HepG2 (cell line): ENCODE data around the gene CXXC5. TPM values are rescaled to one million over a fixed set of nuclear protein-coding genes. Genes with fewer than 3 reads are reported as not detected.

Experiments
- CBX5 ChIP-seq: sonication (generic); formaldehyde crosslinking; IDR thresholded peaks from 2 replicates; pipeline ENCODE4 v1.4.0; 2020; ENCODE audit warnings: missing genetic modification reagents, borderline replicate concordance
- DPF2 ChIP-seq: sonication (generic); formaldehyde crosslinking; IDR thresholded peaks from 2 replicates; pipeline ENCODE4 v1.4.0; 2020; ENCODE audit warnings: mild to moderate bottlenecking, low read depth, missing genetic modification reagents, borderline replicate concordance
- EED ChIP-seq: sonication (generic); formaldehyde crosslinking; IDR thresholded peaks from 2 replicates; pipeline ENCODE4 v1.5.0; 2020; ENCODE audit warnings: mild to moderate bottlenecking, missing genetic modification reagents
- FOXC1 ChIP-seq: sonication (generic); formaldehyde crosslinking; IDR thresholded peaks from 2 replicates; pipeline ENCODE4 v1.8.0; 2022; ENCODE audit warnings: mild to moderate bottlenecking, missing genetic modification reagents, borderline replicate concordance
- FOXM1 ChIP-seq: sonication (generic); formaldehyde crosslinking; IDR thresholded peaks from 2 replicates; pipeline ENCODE4 v1.5.0; 2020; ENCODE audit warnings: missing genetic modification reagents
- HNF4G ChIP-seq, 2 experiments: sonication (generic) in 1 of 2; formaldehyde crosslinking in 1 of 2; IDR thresholded peaks; 2 replicates each; pipeline versions ENCODE4 v1.4.0 to v1.6.1; 2011 to 2020; ENCODE audit warnings: borderline replicate concordance in 2 of 2, low read depth in 2 of 2, mild to moderate bottlenecking in 2 of 2, low read length in 1 of 2, missing genetic modification reagents in 1 of 2, moderate library complexity in 1 of 2
- ISX ChIP-seq: sonication (generic); formaldehyde crosslinking; conservative IDR thresholded peaks from 2 replicates; pipeline ENCODE4 v1.5.0; 2020; ENCODE audit warnings: missing genetic modification reagents
- KLF15 ChIP-seq: sonication (generic); formaldehyde crosslinking; IDR thresholded peaks from 2 replicates; pipeline ENCODE4 v1.8.1; 2023; ENCODE audit warnings: borderline replicate concordance, mild to moderate bottlenecking, inconsistent platforms, missing genetic modification reagents, mixed read lengths
- MEIS2 ChIP-seq: sonication (generic); formaldehyde crosslinking; IDR thresholded peaks from 2 replicates; pipeline ENCODE4 v1.9.0; 2021; ENCODE audit warnings: mild to moderate bottlenecking, missing genetic modification reagents
- MYC ChIP-seq: sonication (generic); formaldehyde crosslinking; IDR thresholded peaks from 2 replicates; pipeline ENCODE4 v1.9.0; 2021; ENCODE audit warnings: missing genetic modification reagents, borderline replicate concordance
- NCOA5 ChIP-seq: sonication (generic); formaldehyde crosslinking; IDR thresholded peaks from 2 replicates; pipeline ENCODE4 v1.4.0; 2020; ENCODE audit warnings: missing genetic modification reagents
- NCOR1 ChIP-seq: fragments of 200-600 bp; sonication (generic); IDR thresholded peaks from 2 replicates; pipeline ENCODE4 v1.7.0; 2017; ENCODE audit warnings: antibody characterized with exemption, low read length, borderline replicate concordance
- SRSF4 ChIP-seq: fragments of 200-400 bp; formaldehyde crosslinking; IDR thresholded peaks from one replicate; pipeline ENCODE4 v1.6.1; 2018; ENCODE audit warnings: mild to moderate bottlenecking, low read depth, low read length, moderate library complexity; ENCODE audit not compliant: poor library complexity, severe bottlenecking
- TSC22D2 ChIP-seq: sonication (generic); formaldehyde crosslinking; IDR thresholded peaks from 2 replicates; pipeline ENCODE4 v1.5.1; 2020; ENCODE audit warnings: missing genetic modification reagents, mild to moderate bottlenecking, borderline replicate concordance
- ZNF354B ChIP-seq: sonication (generic); formaldehyde crosslinking; IDR thresholded peaks from 2 replicates; pipeline ENCODE4 v1.8.0; 2022; ENCODE audit warnings: mild to moderate bottlenecking, missing genetic modification reagents
- ZNF777 ChIP-seq: sonication (generic); formaldehyde crosslinking; IDR thresholded peaks from 2 replicates; pipeline ENCODE4 v1.4.0; 2020; ENCODE audit warnings: missing genetic modification reagents
- ZNF781 ChIP-seq: sonication (generic); formaldehyde crosslinking; IDR thresholded peaks from 2 replicates; pipeline ENCODE4 v1.5.1; 2020; ENCODE audit warnings: borderline replicate concordance, mild to moderate bottlenecking, missing genetic modification reagents; ENCODE audit errors: not compliant biosample characterization
- polyA plus RNA-seq, 8 experiments: library from polyadenylated mRNA; depleted of rRNA in 3 of 8; stranded (reverse) in 7 of 8; unstranded in 1 of 8; fragments of >200 nt; fragmentation: Illumina TruSeq in 4 of 8; extraction: Trizol in 4 of 8; gene quantifications; 2 replicates each; pipeline versions ENCODE4 v1.2.1 to v1.2.3, GENCODE V29; 2011 to 2016; ENCODE audit warnings: low read depth in 4 of 8, missing spikeins in 1 of 8, mixed read lengths in 1 of 8; ENCODE audit not compliant: insufficient read depth in 1 of 8
- total RNA-seq, 5 experiments: library from RNA; depleted of rRNA; stranded (reverse); fragments of >200 nt; fragmentation: Illumina TruSeq; extraction: Trizol; gene quantifications; 2 replicates each; pipeline ENCODE4 v1.2.3, GENCODE V29; 2016; ENCODE audit warnings: low read depth in 1 of 5
- TF ChIP-seq, protein P1 (sequence below): sonication (generic); formaldehyde crosslinking; IDR thresholded peaks from 2 replicates; pipeline ENCODE4 v1.4.0; 2020; ENCODE audit warnings: missing genetic modification reagents, borderline replicate concordance
- TF ChIP-seq, protein P2 (sequence below): sonication (generic); formaldehyde crosslinking; IDR thresholded peaks from 2 replicates; pipeline ENCODE4 v1.8.0; 2022; ENCODE audit warnings: missing genetic modification reagents, mild to moderate bottlenecking, borderline replicate concordance
- TF ChIP-seq, protein P3 (sequence below): sonication (generic); formaldehyde crosslinking; IDR thresholded peaks from 2 replicates; pipeline ENCODE4 v1.5.0; 2020; ENCODE audit warnings: mild to moderate bottlenecking, missing genetic modification reagents, moderate library complexity
- TF ChIP-seq, protein P4 (sequence below): sonication (generic); formaldehyde crosslinking; IDR thresholded peaks from 2 replicates; pipeline ENCODE4 v1.5.0; 2020; ENCODE audit warnings: mild to moderate bottlenecking, missing genetic modification reagents

Gene CXXC5
- total and polyA plus RNA-seq, 2 of the 13 experiments (the other 11 are each of a cell fraction or from before 2014, with no cell fraction given) = 32.3 to 33.0 TPM

DNA sequence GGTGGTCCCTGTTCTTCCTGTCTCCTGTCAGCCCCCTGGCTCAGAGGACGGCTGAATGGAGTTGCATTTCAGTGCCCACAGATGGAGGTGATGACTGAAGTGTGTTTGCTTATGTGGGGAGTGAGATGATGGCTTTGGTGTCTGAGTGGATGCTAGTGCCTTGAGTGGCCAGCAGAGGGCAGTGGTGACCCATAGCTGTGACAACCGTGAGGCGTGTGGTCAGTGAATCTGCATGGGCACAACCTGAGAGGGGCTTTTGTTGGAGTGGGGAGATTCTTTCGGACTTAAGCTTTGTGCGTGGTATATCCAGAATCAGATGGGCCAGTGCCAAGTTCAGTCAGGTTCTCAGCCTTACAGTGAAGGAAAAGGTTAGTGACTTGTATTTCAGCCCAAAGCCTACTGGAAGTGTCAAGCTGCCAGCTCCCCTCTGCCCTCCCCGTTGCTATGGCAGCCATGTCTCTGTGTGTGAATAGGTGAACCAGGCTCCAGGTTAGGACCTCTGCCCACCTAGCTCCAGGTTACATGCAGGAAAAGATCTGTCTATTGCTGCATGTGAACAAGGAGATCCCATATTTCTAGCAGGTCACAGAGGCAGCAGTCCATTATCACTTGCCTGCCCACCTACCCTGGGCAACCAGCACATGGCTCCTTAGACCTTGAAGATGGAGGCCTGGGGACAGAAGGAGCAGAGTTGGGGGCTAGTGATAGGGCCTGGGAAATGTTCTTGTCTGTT is 14.7 kb upstream of the CXXC5 start (continued):
- TF ChIP-seq NCOR1 (no peak), MYC (peak; percentile 34; the same call in 1 of the 2 replicates), KLF15 (CRISPR knock-in tag) (no peak), NCOA5 (CRISPR knock-in tag) (no peak), ISX (CRISPR knock-in tag) (no peak), DPF2 (CRISPR knock-in tag) (no peak), HNF4G (IDR thresholded peaks at IDR 0.05; ENCODE audit: borderline replicate concordance, low read depth, low read length) (no peak), HNF4G (CRISPR knock-in tag; IDR thresholded peaks at IDR 0.05; ENCODE audit: borderline replicate concordance, low read depth) (no peak), TSC22D2 (CRISPR knock-in tag) (no peak), ZNF354B (CRISPR knock-in tag) (no peak), FOXM1 (CRISPR knock-in tag) (no peak), CBX5 (CRISPR knock-in tag) (peak; percentile 73; the same call in 1 of the 2 replicates), ZNF777 (CRISPR knock-in tag) (peak; percentile 48; the same call in 1 of the 2 replicates), ZNF781 (CRISPR knock-in tag) (no peak), EED (CRISPR knock-in tag) (no peak), SRSF4 (no peak), FOXC1 (no peak), MEIS2 (CRISPR knock-in tag) (peak; percentile 39; the same call in 1 of the 2 replicates)
- TF ChIP-seq, protein P1, sequence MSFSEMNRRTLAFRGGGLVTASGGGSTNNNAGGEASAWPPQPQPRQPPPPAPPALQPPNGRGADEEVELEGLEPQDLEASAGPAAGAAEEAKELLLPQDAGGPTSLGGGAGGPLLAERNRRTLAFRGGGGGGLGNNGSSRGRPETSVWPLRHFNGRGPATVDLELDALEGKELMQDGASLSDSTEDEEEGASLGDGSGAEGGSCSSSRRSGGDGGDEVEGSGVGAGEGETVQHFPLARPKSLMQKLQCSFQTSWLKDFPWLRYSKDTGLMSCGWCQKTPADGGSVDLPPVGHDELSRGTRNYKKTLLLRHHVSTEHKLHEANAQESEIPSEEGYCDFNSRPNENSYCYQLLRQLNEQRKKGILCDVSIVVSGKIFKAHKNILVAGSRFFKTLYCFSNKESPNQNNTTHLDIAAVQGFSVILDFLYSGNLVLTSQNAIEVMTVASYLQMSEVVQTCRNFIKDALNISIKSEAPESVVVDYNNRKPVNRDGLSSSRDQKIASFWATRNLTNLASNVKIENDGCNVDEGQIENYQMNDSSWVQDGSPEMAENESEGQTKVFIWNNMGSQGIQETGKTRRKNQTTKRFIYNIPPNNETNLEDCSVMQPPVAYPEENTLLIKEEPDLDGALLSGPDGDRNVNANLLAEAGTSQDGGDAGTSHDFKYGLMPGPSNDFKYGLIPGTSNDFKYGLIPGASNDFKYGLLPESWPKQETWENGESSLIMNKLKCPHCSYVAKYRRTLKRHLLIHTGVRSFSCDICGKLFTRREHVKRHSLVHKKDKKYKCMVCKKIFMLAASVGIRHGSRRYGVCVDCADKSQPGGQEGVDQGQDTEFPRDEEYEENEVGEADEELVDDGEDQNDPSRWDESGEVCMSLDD = no peak
- TF ChIP-seq, protein P2, sequence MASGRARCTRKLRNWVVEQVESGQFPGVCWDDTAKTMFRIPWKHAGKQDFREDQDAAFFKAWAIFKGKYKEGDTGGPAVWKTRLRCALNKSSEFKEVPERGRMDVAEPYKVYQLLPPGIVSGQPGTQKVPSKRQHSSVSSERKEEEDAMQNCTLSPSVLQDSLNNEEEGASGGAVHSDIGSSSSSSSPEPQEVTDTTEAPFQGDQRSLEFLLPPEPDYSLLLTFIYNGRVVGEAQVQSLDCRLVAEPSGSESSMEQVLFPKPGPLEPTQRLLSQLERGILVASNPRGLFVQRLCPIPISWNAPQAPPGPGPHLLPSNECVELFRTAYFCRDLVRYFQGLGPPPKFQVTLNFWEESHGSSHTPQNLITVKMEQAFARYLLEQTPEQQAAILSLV (CRISPR knock-in tag) = no peak
- TF ChIP-seq, protein P3, sequence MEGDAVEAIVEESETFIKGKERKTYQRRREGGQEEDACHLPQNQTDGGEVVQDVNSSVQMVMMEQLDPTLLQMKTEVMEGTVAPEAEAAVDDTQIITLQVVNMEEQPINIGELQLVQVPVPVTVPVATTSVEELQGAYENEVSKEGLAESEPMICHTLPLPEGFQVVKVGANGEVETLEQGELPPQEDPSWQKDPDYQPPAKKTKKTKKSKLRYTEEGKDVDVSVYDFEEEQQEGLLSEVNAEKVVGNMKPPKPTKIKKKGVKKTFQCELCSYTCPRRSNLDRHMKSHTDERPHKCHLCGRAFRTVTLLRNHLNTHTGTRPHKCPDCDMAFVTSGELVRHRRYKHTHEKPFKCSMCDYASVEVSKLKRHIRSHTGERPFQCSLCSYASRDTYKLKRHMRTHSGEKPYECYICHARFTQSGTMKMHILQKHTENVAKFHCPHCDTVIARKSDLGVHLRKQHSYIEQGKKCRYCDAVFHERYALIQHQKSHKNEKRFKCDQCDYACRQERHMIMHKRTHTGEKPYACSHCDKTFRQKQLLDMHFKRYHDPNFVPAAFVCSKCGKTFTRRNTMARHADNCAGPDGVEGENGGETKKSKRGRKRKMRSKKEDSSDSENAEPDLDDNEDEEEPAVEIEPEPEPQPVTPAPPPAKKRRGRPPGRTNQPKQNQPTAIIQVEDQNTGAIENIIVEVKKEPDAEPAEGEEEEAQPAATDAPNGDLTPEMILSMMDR (CRISPR knock-in tag) = peak; percentile 97
- TF ChIP-seq, protein P4, sequence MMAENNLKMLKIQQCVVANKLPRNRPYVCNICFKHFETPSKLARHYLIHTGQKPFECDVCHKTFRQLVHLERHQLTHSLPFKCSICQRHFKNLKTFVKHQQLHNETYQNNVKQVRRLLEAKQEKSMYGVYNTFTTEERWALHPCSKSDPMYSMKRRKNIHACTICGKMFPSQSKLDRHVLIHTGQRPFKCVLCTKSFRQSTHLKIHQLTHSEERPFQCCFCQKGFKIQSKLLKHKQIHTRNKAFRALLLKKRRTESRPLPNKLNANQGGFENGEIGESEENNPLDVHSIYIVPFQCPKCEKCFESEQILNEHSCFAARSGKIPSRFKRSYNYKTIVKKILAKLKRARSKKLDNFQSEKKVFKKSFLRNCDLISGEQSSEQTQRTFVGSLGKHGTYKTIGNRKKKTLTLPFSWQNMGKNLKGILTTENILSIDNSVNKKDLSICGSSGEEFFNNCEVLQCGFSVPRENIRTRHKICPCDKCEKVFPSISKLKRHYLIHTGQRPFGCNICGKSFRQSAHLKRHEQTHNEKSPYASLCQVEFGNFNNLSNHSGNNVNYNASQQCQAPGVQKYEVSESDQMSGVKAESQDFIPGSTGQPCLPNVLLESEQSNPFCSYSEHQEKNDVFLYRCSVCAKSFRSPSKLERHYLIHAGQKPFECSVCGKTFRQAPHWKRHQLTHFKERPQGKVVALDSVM (CRISPR knock-in tag) = no peak
- TF ChIP-seq, all 625 proteins: peak for 84
